Sigmoid colon (tissue), 4 donors: ENCODE results near the gene DPP3.

Experiments used
- CTCF ChIP-seq, 4 experiments: fragments of 450-650 bp in 3 of 4; fragments of 200-600 bp in 1 of 4; IDR thresholded peaks; one replicate each; pipeline ENCODE4 v1.5.1; 2016 to 2019; ENCODE audit warnings: antibody characterized with exemption in 4 of 4, mild to moderate bottlenecking in 3 of 4, moderate library complexity in 2 of 4
- EP300 ChIP-seq, 4 donors: sonication (generic); formaldehyde crosslinking; IDR thresholded peaks; one replicate each; pipeline ENCODE4 v1.6.1; 2017; ENCODE audit warnings: antibody characterized with exemption in 4 of 4
- POLR2A ChIP-seq, 2 donors: fragments of 450-650 bp; IDR thresholded peaks; one replicate each; pipeline ENCODE4 v1.6.1; 2016; ENCODE audit warnings: antibody characterized with exemption in 2 of 2, mild to moderate bottlenecking in 2 of 2, moderate library complexity in 2 of 2

- TF ChIP-seq EP300 (IDR thresholded peaks at IDR 0.05) (no peak), CTCF (IDR thresholded peaks at IDR 0.05) (no peak), POLR2A (IDR thresholded peaks at IDR 0.05) (no peak)
These were observed 4.7 kb upstream of the DPP3 start for GRCh38 chr11:66475349-66476172.
